ENCODE measurements around the gene SEMA5B. TPM values are rescaled to one million over a fixed set of nuclear protein-coding genes. Genes with fewer than 3 reads are reported as not detected.

The SEMA5B gene
- total RNA-seq, 6 donors from 2014 or later, result 0.33 to 0.71 (median 0.65) TPM; not detected in 2

GRCh38 chr3:122908251-122908650 lies 119.3 kb downstream of the SEMA5B start:
- H3K27me3 ChIP-seq, result peaks cover 0 to 9% (median 4%) of the 10 kb centered on the region in 4 donors
- ATAC-seq (ENCODE audit: low FRiP score in 2 of 2) (no peak), DNase-seq (no peak)
- no peak for TF ChIP-seq POLR2A (IDR thresholded peaks at IDR 0.05)
- no peak for TF ChIP-seq CTCF (IDR thresholded peaks at IDR 0.05)
- TF ChIP-seq EP300 (IDR thresholded peaks at IDR 0.05), result no peak
- TF ChIP-seq POLR2AphosphoS5 (IDR thresholded peaks at IDR 0.05), result no peak
- H3K36me3 ChIP-seq, result no peaks in the 10 kb centered on the region
- H3K27ac ChIP-seq, result no peak overlapping the region
- H3K4me1 ChIP-seq, result peaks cover 0 to 8% (median 0%) of the 10 kb centered on the region in 4 donors
- WGBS, 2 donors, result 90 to 93% methylated on average over 3 of the region's 3 CpGs
- no peaks in the 10 kb centered on the region for H3K9me3 ChIP-seq
- H3K4me3 ChIP-seq, result no peak overlapping the region

GRCh38 chr3:122907471-122907870 lies 120.1 kb downstream of the SEMA5B start:
- peaks cover 0 to under 1% (median 0%) of the 10 kb centered on the region in 4 donors for H3K4me1 ChIP-seq
- no peak overlapping the region for H3K27ac ChIP-seq
- DNase-seq (no peak), ATAC-seq (ENCODE audit: low FRiP score in 2 of 2) (no peak)
- H3K36me3 ChIP-seq, result no peaks in the 10 kb centered on the region
- H3K9me3 ChIP-seq, result no peaks in the 10 kb centered on the region
- WGBS, 2 donors, result 87 to 94% methylated on average over 4 of the region's 4 CpGs
- H3K27me3 ChIP-seq, result peaks cover 0 to 2% (median under 1%) of the 10 kb centered on the region in 4 donors
- TF ChIP-seq CTCF (IDR thresholded peaks at IDR 0.05) (no peak), POLR2AphosphoS5 (IDR thresholded peaks at IDR 0.05) (no peak), POLR2A (IDR thresholded peaks at IDR 0.05) (no peak), EP300 (IDR thresholded peaks at IDR 0.05) (no peak)
- H3K4me3 ChIP-seq, result no peak overlapping the region

- H3K36me3 ChIP-seq, result no peaks in the 10 kb centered on the region
- WGBS, 2 donors, result 68 to 77% methylated on average over 2 to 4 of the region's 4 CpGs
- no peak overlapping the region for H3K27ac ChIP-seq
- no peak for TF ChIP-seq EP300 (IDR thresholded peaks at IDR 0.05)
- TF ChIP-seq CTCF (IDR thresholded peaks at IDR 0.05), result no peak
- no peak for TF ChIP-seq POLR2AphosphoS5 (IDR thresholded peaks at IDR 0.05)
- no peaks in the 10 kb centered on the region for H3K9me3 ChIP-seq
- no peak overlapping the region for H3K4me3 ChIP-seq
- DNase-seq (peak in 1 of 2 donors; percentile 37), ATAC-seq (ENCODE audit: low FRiP score in 2 of 2) (peak in 1 of 2 donors; percentile 15)
- no peaks in the 10 kb centered on the region for H3K27me3 ChIP-seq
- no peaks in the 10 kb centered on the region for H3K4me1 ChIP-seq
These were observed 124.4 kb downstream of the SEMA5B start for GRCh38 chr3:122903171-122903570.

GRCh38 chr3:122902326-122902725 lies 125.2 kb downstream of the SEMA5B start:
- WGBS, 2 donors, result 88 to 95% methylated on average over 2 of the region's 2 CpGs

More at GRCh38 chr3:122902326-122902725, 125.2 kb downstream of the SEMA5B start:
- Histone ChIP-seq H3K27ac (no peak overlapping the region), H3K27me3 (no peaks in the 10 kb centered on the region), H3K36me3 (no peaks in the 10 kb centered on the region), H3K9me3 (no peaks in the 10 kb centered on the region), H3K4me1 (no peaks in the 10 kb centered on the region), H3K4me3 (no peak overlapping the region)
- no peak for ATAC-seq (ENCODE audit: low FRiP score in 2 of 2)
- DNase-seq, result no peak
- no peak for TF ChIP-seq POLR2A (IDR thresholded peaks at IDR 0.05)
- TF ChIP-seq CTCF (IDR thresholded peaks at IDR 0.05), result no peak
- no peak for TF ChIP-seq EP300 (IDR thresholded peaks at IDR 0.05)
- no peak for TF ChIP-seq POLR2AphosphoS5 (IDR thresholded peaks at IDR 0.05)
